ENCODE data around the gene SH2D5.
"Not testable (repeated sequence)": the region's sequence is repeated elsewhere in the genome, so short reads cannot be mapped to it uniquely, and the experiment has no call there.

SH2D5 gene

DNA sequence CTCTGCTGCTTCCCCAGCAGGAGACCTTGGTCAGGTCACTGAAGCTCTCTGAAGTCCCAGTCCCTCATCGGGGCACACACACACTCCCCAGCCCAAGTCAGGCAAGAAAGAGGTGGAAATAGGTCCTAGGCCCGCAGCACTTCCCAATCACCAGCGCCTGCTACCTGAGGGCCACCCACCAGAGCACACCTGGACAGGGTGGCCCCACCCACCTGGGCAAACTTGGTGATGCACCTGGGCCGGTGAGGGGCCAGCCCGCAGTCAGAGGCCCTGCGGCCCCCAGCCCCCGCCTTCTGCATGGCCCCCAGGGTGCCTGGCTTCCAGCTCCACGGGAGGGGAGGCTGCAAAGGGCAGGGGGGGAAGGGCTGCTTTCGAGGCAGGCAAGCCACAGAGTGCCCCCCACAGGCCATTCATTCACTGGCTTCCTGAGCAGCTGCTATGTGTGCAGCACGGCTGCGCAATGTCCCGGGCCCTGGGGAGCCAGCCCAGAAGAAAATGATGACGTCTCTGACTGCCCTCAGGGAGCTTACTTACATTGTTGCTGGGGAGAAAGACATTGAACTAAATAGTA, 4.7 kb downstream of the SH2D5 start:
- no peak for DNase-seq

DNA sequence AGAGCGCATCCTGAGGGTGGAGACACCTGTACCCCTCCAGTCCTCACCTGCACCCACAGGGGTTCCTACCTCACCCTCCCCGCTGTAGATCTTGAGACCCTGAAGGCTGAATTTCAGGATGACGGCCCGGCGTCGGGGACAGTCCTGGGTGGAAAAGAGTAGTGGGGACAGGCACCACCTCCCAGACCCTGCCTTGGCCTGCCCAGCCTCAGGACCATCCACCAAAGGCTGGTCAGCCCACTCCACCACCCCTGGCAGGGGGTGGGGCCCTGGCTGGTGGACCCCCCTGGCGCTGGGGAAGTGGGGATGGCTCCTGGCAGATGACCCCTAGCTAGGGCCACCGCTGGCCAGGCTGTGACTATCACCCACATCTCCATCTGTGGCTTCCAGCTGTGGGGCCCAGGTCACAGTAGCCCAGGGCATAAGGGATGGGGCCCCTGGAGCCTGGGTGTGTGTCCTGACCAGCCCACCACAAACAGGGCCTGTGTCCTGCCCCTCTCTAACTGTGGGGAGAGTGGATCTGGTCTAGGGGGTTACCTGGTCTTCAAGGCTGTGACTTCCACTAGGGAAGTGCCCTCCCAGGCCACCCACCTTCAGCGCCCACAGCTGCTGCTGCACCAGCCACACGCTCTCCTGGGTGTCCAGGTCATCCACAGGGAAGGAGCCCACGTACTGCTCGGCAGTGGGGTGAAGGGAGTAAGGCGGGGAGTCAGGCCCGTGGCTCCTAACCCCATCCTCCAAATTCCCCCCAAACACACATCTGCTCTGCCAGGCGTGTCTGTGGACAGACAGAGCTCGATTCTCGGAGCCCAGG, 5.4 kb downstream of the SH2D5 start:
- DNase-seq: no peak

DNA sequence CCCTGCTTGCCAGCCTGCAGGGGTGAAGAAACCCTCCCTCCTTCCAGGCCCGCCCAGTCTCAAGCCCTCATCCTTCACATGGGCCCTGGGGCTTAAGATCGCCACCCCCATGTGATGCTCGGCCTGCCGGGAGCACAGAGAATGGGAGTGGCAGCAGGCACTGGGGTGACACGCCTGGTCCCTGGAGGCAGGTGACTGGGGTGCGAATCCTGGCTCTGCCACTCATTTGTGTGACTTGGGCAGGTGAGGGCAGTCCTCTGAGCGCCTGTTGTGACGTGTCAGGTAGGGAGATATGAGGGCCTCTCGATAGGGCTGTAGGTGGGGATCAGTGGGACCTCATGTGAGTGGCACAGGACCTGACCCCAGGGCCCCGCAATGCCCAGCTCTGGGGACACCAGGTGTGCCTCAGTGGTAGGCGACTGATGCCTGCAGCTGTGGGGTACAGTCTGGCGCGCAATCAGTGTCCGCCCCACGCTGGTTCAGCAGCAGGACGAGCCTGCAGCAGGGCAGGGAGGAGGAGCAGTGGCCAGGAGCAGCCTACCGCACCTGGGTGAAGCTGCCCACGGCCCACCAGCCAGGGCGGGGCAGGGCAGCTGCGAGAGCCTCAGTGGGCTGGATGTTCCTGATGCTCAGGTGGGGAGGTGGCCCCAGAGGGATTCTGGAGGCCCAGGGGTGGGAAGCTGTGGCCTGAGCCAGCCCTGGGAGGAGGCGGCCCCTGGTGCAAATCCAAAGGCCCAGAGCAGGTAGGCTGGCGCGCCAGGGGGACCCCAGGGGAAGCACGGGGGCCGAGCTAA, 6.2 kb downstream of the SH2D5 start:
- DNase-seq: no peak

DNA sequence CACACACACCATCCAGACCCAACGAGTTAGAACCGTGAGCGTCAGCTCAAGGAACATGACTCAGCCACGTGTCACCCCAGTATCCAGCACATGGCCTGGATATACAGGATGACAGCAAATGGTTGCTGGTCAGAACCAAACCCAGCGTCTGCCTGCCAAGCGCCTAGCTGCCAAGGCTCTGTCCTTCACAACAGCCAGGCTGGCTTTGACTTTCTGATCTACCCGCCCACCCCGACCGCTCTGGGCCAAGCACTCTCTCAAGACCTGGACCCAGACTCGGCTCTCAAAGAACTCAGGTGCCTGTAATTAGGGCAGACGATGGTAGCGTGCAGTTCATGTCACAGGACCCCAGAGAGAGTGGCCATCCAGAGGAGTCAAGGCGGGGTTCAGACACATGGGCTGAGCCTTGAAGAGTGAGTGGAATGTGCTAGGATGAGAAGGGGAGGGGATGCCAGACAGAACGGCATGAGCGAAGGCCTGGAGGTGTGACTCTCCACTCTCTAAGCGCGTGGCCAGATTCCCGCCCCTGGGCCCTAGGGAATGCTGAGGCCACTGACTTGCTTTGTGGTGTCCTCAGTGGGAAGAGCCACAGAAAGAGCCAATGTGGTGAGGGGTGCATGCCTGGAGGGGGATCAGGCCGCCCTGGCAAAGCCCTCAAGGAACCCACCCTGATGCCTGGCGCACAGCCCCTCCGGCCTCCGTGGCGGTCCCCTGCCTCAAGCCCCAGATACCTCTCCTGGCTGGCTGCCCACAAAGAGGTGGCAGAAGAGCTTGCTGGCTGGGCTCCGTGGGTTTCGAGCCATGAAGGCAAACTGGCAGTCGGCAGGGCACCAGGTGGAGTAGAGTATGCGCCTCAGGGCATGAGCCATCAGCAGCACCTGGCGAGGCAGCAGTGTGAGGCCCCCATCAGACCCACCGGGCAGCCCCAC, 7.0 kb downstream of the SH2D5 start:
- DNase-seq: no peak

DNA sequence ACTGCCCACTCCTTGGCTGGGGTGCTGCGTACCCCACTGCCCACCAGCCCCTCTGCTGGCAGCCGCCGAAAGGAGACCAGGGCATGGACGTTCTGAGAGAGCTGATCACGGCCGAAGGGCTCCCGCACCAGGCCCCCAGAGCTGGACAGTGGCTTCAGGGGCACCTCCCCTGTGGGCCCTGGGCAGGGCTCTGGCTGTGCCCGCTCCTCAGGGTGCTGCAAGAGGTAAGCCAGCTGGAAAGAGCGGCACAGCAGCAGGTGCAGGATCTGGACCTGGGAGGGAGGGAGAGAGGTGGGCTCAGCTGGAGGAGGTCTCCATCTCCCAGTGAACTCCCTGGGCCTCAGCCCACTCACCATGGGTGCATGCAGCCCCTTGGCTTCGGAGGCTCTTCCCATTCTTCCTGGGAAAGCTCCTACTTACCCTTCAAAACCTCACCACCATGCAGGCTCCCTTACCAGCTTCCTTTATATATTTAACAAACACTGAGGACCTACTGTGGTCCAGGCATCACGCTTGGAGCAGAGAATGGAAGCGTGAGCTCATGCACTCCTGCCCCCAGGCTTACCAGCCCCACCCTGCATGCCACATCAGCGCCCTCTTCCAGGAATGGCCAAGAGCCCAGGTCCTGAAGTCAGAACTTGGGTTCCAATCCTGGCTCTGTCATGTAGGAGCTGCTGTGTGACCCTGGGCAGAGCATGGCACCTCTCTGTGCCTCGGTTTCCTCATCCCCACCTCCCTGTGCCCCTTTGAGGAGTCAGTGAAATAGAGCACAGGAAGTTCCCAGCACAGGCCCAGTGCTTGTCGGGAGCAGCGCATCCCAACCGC, 7.9 kb downstream of the SH2D5 start:
- no peak for DNase-seq

DNA sequence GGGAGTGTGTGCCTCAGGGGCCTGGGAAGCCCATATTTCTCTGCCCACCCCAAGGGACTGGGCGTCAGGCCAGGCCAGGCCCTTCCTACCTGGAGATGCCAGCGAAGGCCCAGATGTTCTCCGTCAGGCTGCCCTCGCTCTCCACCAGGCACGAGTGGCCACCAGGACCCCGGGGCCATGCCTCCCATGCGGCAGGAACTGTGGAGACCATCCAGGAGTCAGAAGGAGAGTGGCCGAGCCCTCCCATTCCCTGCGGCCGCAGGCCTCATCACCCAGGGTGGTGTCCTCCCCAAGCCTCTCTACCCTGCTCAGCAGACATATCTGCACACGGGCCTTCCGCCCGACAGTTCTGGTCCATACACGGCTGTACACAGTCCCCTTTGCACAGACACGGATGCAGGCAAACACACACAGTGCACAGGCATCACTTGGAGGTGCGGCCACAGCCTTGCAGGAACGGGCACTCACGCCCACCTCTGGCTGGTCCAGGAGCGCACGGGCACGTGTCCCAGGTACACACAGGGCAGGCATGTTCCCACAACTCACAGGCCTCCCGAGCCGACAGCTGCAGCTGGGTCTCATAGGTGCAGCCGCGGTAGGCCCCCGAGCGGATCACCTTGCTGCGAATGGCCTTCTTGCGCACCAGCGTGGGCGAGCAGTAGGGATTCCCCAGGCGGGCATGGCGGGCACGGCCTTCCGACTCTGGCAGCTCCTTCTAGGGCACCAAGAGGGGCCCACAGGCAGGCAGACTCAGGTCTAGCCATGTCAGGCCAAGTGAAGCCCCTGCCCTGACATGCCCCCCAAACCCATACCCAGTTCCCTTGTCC, 8.8 kb downstream of the SH2D5 start:
- DNase-seq: no peak

DNA sequence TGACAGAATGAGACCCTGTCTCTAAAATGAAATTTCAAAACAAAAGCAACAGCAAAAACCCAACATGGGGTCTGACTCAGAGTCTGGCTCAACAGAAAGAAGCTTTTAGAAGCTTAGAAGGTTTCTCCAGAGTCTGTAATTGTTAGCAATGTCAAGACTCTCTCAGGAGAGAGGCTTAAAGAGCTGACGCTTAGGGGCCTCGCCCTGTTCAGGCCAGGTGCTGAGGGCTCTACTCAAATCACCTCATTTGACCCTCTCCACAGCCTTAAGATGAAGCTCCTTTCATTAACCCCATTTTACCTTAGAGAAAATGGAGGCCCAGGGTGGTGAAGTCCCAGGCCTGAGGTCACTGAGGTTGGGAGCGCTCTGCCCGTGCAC, 9.4 kb downstream of the SH2D5 start:
- no peak for DNase-seq

DNA sequence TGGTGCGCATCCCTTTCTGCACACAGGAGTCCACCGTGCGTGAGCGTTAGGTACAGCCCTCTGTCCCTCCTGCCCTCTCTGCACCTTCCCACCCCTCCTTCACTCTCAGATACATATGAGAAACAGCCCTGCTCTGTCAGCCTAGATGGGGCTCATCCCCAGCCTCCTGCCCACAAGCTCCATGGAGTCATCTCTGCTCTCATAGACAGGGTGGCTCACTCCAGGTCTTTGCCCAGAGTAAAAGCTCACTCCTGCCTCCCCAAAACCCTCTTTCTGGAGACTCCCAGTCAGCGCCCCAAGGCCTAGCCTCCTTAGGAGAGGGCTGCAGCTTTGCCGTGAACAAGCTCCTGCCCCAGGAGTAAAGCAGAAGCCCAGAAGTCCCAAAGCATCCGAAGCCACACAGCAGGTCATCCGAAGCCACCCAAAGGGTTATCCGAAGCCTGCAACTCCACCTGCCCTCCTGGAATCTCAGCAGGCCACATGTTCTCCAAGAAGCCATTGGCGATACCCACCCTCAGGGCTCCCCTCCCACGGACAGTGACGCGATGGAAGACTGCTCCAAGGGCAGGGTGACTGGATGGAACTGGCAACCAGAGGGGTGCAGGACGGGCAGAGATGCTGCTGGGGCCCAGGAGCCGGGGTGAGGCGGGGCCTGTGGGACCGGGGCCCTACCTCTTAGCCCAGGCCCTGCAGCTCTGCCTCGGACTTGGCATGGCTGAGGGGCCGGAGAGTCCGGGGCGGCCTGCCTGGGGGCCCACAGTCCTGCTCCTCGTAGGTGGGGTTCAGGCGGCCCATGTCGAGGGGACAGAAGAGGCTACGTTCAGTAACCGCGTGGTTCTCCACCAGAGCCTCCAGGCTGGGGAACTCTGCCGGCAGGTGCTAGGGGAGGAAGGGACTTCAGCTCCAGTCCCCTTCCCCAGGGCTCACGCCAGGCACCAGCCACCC, 11.1 kb downstream of the SH2D5 start:
- no peak for DNase-seq

DNA sequence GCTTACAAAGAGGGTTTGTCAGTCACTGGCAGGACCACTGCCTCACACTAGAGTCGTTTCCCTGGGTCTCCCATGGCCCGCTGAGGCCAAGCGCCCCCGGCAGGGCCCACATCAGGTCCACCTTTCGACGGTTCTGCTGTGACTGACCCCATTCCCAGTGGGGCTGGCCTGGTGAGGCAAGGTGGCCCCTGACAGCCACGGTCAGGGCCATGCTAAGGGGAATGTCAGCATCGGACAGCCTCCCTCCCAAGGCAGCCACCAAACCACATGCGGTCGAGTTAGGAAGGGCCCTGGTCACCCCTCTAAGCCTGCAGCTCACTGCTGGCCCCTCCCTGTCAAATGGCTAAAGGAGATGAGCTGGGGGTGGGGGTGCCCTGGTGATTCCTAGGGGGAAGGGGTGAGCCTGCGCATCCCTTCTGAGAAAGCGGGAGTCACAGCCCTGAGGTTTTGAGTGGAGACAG, 11.8 kb downstream of the SH2D5 start:
- no peak for DNase-seq

DNA sequence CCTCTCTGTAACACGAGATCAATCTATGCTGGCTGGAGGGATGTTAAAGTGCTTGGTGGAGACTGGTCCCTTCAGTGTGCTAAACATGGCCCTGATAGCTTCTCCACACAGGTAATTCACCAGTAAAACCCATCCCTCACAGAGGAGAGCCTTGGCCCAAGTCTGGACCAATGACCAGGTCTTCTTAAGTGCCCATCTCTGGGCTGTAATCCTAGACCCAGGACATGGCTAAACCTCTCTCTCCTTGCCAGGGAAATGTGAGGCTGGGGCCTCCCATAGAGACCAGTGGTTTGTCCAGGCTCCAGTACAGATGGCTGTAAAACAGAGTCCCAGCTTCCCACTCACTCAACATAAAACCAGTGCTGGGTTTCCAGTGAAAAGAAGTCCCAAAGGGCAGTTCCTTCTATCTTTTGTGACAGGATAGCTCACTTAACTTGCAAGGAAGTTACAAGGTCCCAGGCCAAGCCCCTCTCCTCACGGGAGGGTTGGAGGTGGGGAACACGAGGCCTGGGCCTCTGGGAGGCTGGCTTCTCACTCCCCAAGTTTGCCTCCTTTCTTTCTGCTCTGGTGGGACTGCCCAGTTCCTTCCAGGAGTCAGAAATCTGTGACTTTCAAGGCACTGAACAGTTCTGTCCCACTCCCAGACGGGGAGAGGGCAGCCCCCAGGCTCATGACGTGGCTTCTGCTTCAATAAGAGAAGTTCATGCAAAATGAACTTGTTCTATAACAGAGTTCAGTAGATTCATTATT, 12.5 kb downstream of the SH2D5 start:
- DNase-seq: no peak

DNA sequence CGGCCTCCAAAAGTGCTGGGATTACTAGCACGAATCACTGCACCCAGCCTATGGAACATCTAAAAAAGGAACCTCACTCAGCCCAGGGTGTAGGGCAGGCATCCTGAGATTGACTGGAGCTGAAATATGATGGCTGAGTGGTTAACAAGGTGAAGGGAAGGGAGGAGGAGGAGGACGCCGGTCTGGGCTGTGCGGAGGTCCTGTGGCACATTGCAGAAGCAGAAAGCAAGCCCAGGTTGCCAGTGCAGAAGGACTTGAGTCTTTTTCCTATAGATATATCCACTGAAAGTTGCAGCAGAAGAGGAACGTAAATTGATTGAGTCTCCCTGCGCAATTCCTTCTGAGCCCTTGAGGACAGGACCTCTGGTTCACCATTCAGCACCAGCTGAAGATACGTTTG, 13.2 kb downstream of the SH2D5 start:
- DNase-seq: no peak

DNA sequence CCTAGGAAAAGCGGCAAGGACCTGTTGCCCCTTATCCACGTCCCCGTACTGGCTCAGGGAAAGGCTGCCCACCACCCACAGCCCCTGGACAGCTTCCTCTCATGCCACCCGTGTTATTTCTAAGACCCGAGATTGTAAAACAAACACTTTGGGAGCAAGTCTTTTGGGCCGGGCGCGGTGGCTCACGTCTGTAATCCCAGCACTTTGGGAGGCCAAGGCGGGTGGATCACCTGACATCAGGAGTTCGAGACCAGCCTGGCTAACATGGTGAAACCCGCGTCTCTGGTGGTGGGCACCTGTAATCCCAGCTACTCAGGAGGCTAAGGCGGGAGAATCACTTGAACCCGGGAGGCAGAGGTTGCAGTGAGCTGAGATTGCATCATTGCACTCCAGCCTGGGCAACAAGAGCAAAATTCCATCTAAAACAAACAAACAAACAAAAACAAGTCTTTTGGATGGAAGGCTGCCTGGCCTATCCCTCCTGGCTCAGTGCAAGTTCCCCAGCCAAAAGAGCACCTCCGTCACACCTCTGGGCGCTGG, 14.1 kb downstream of the SH2D5 start:
- DNase-seq: not testable (repeated sequence)

DNA sequence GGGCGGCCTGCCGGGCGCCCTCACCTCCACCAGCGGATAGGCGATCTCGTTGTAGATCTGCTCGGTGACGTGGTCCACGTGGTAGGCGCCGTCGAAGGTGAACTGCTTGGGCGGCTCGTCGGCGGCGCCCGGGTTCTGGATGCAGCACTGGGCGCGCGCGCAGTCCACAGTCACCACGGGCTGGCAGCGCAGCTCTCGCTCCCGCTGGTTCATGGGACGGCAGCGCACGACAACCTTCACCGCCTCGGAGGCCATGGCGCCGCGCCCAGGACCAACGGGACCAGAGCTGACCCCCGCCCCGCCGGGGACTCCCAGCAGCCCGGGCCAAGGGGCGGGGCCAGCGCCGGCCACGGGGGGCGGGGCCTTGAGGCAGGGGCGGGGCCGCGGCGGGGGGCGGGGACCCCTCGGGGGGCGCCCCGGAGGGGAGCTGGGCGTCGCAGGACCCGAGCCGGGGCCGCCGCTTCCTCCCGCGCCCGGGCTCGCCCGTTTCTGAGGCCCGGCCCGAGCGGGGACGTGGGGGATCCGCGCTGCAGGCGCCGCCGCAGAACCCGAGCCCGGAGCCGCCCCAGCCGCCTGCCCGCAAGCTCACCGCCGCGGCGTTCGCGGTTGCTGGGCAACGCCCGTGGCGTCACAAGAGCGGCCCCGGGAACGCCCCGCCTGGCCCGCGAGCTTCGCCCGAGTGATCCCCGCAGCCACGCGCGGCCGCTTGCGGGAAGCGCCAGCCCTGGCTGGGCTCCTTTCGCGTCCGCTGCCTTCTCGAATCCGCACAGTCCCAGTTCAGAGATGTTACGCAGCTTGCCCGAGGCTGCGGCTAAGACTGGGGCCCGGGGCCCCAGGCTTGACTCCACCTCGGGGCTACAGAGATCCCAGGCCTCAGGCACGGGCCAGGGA, 14.8 kb downstream of the SH2D5 start, which contains the start of gene KIF17:
KIF17 (minus strand) TSS at position 556 of the 891 bp plus-strand sequence; CDS start at position 255, 301 bp downstream.
- DNase-seq: peak; percentile 10

DNA sequence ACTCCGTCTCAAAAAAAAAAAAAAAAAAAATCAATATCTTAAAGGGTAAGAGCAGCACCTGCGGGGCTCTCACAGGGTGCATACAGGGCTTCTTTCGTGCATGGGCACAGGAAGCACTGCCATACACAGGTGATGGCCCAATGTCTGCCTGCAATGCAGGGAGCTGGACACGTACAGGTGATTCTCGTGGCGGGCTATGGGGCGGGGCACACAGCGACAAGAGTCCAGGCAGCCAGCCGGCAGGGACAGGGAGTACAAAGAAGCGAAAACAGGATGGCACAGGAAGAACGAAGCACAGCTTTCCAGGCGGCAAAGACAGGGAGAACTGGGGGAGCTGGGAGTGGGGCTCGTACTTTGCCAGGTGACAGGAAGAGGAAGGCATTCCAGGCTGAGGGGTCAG, 16.3 kb downstream of the SH2D5 start:
- DNase-seq: no peak

DNA sequence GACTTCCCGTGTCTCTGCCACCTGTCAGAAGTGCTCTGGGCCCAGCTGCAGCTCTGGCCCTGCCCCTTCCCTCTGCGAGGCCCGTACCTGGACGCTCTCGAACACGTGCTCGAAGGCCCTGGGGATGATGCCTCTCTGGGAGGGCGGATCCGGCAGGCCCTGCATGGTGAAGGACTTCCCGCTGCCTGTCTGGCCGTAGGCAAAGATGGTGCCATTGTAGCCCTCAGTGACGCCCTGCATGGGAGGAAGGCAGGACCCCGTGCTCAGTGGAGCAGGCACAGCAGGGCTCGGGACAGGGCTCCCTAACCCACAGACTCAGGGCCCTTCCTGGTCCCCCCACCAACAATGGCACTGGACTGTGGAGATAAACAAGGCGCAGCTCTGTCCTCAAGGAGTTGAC, 17.1 kb downstream of the SH2D5 start:
- DNase-seq: no peak

DNA sequence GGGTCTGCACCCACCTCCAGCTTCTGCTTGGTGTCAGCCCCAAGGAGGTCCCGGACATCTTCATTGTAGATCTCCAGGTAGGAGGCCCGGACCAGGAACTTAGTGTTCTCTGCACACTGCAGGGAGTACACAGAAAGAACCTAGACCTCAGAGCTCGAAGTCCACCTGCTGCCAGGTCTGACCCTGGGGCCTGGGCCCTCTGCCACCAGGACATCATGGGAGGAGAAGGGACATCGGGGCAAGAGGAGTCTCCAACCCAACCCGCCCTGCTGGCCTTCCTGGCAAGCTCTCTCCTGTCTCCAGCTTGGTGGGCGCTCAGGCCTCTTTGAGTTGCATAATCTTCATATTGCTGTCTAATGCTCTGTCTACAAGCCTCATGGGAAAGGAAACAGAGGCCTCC, 19.1 kb downstream of the SH2D5 start:
- no peak for DNase-seq

DNA sequence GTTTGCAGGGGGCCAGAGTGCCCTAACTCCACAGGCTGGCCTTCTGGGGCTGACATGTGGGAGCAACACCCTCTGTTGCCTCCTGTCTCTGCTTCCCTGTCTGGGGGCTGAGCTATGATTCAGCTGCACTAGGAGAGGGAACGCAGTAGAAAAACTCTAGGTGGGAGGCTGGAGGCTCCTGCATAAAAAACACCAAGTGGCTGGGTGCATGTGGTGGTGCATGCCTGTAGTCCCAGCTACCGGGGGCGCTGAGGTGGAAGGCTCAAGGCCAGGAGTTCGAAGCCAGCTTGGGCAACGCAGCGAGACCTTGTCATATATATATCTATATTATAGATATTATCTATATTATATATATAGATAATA, 20.3 kb downstream of the SH2D5 start:
- DNase-seq: no peak
